Neural cell (in vitro differentiated cells): Measurements from ENCODE around the gene GPR173. TPM values are rescaled to one million over a fixed set of nuclear protein-coding genes. Genes with fewer than 3 reads are reported as not detected.

ENCODE experiments used
- H2AFZ ChIP-seq: fragments of 200-600, 300-800 bp; sonication (generic), shearing (Covaris generic); 2 replicates; pipeline ENCODE4 v1.6.0; 2014; ENCODE audit warnings: low read depth, mild to moderate bottlenecking, antibody characterized with exemption, low read length, moderate library complexity
- H3F3A ChIP-seq: fragments of 200-600 bp; shearing (Covaris generic); 2 replicates; pipeline ENCODE4 v1.6.1; 2016; ENCODE audit warnings: mild to moderate bottlenecking, moderate library complexity, mixed read lengths, antibody characterized with exemption, low read length; ENCODE audit not compliant: insufficient read depth, poor library complexity, severe bottlenecking
- H3K27ac ChIP-seq: fragments of 200-600, 300-800 bp; sonication (generic), shearing (Covaris generic); 2 replicates; pipeline ENCODE4 v1.5.1; 2014; ENCODE audit warnings: mild to moderate bottlenecking, low read length, moderate library complexity
- H3K27me3 ChIP-seq: fragments of 300-800, 200-600 bp; sonication (generic), shearing (Covaris generic); 2 replicates; pipeline ENCODE4 v1.6.0; 2014; ENCODE audit warnings: mild to moderate bottlenecking, low read depth, low read length, moderate library complexity; ENCODE audit not compliant: insufficient read depth
- H3K36me3 ChIP-seq: fragments of 300-800, 200-600 bp; sonication (generic), shearing (Covaris generic); 2 replicates; pipeline ENCODE4 v1.5.1; 2014; ENCODE audit warnings: mild to moderate bottlenecking, antibody characterized with exemption, low read length, moderate library complexity; ENCODE audit not compliant: insufficient read depth
- H3K4me2 ChIP-seq: fragments of 300-800, 200-600 bp; sonication (generic), shearing (Covaris generic); 2 replicates; pipeline ENCODE4 v1.6.0; 2014; ENCODE audit warnings: mild to moderate bottlenecking, low read length
- H3K4me3 ChIP-seq: fragments of 300-800, 200-600 bp; sonication (generic), shearing (Covaris generic); 2 replicates; pipeline ENCODE4 v1.5.1; 2014; ENCODE audit warnings: mild to moderate bottlenecking, low read length, moderate library complexity
- H3K79me2 ChIP-seq: fragments of 200-600 bp; shearing (Covaris generic); replicated peaks from 2 replicates; pipeline ENCODE4 v1.6.0; 2014; ENCODE audit warnings: mild to moderate bottlenecking, low read length, moderate library complexity; ENCODE audit not compliant: insufficient read depth
- H3K9ac ChIP-seq: fragments of 300-800, 200-600 bp; sonication (generic), shearing (Covaris generic); 2 replicates; pipeline ENCODE4 v1.6.1; 2016; ENCODE audit warnings: mild to moderate bottlenecking, low read length, mixed read lengths
- H3K9me2 ChIP-seq: fragments of 200-600 bp; shearing (Covaris generic); 2 replicates; pipeline ENCODE4 v1.6.1; 2016; ENCODE audit warnings: mild to moderate bottlenecking, low read length, mixed read lengths; ENCODE audit not compliant: insufficient read depth
- H3K9me3 ChIP-seq: fragments of 200-600, 300-800 bp; sonication (generic), shearing (Covaris generic); 2 replicates; pipeline ENCODE4 v1.6.1; 2016; ENCODE audit warnings: mild to moderate bottlenecking, mixed run types, low read length, moderate library complexity, mixed read lengths
- H4K20me1 ChIP-seq: fragments of 200-600 bp; shearing (Covaris generic); 2 replicates; pipeline ENCODE4 v1.6.1; 2016; ENCODE audit warnings: mild to moderate bottlenecking, mixed run types; ENCODE audit not compliant: insufficient read depth
- EP300 ChIP-seq: fragments of 450-650 bp; conservative IDR thresholded peaks from 2 replicates; pipeline ENCODE4 v1.6.1; 2014; ENCODE audit warnings: antibody characterized with exemption, mild to moderate bottlenecking, moderate library complexity; ENCODE audit not compliant: poor library complexity, severe bottlenecking
- POLR2AphosphoS5 ChIP-seq: IDR thresholded peaks from 2 replicates; pipeline ENCODE4 v1.6.1; 2012
- RAD21 ChIP-seq: fragments of 450-650 bp; conservative IDR thresholded peaks from 2 replicates; pipeline ENCODE4 v1.6.1; 2014; ENCODE audit warnings: antibody characterized with exemption, mild to moderate bottlenecking, moderate library complexity
- SMC3 ChIP-seq: fragments of 450-650 bp; conservative IDR thresholded peaks from 2 replicates; pipeline ENCODE4 v1.6.1; 2014; ENCODE audit warnings: antibody characterized with exemption, mild to moderate bottlenecking, moderate library complexity; ENCODE audit not compliant: poor library complexity
- TAF1 ChIP-seq: IDR thresholded peaks from 2 replicates; pipeline ENCODE4 v1.6.1; 2012; ENCODE audit warnings: low read depth
- polyA plus RNA-seq: library from polyadenylated mRNA; depleted of rRNA; stranded (reverse); fragments of >200 nt; gene quantifications from 2 replicates; pipeline ENCODE4 v1.2.3, GENCODE V29; 2014
- TF ChIP-seq, protein P1 (sequence below): IDR thresholded peaks from 2 replicates; pipeline ENCODE4 v1.6.1; 2012; ENCODE audit warnings: borderline replicate concordance
- TF ChIP-seq, protein P2 (sequence below): fragments of 450-650 bp; IDR thresholded peaks from 2 replicates; pipeline ENCODE4 v1.5.1; 2014; ENCODE audit warnings: antibody characterized with exemption, mild to moderate bottlenecking, moderate library complexity; ENCODE audit not compliant: poor library complexity, severe bottlenecking

GPR173 gene
- polyA plus RNA-seq, 1 donor from 2014 or later: 26.9 TPM

GRCh38 chrX:53091354-53091753 is 42.8 kb downstream of the GPR173 start:
- no peak overlapping the region for H3K27ac ChIP-seq
- H3F3A ChIP-seq: no peaks in the 10 kb centered on the region
- no peak overlapping the region for H3K4me3 ChIP-seq
- no peak overlapping the region for H2AFZ ChIP-seq
- no peaks in the 10 kb centered on the region for H3K27me3 ChIP-seq
- H3K79me2 ChIP-seq: peaks cover 8% of the 10 kb centered on the region
- TF ChIP-seq, protein P1, sequence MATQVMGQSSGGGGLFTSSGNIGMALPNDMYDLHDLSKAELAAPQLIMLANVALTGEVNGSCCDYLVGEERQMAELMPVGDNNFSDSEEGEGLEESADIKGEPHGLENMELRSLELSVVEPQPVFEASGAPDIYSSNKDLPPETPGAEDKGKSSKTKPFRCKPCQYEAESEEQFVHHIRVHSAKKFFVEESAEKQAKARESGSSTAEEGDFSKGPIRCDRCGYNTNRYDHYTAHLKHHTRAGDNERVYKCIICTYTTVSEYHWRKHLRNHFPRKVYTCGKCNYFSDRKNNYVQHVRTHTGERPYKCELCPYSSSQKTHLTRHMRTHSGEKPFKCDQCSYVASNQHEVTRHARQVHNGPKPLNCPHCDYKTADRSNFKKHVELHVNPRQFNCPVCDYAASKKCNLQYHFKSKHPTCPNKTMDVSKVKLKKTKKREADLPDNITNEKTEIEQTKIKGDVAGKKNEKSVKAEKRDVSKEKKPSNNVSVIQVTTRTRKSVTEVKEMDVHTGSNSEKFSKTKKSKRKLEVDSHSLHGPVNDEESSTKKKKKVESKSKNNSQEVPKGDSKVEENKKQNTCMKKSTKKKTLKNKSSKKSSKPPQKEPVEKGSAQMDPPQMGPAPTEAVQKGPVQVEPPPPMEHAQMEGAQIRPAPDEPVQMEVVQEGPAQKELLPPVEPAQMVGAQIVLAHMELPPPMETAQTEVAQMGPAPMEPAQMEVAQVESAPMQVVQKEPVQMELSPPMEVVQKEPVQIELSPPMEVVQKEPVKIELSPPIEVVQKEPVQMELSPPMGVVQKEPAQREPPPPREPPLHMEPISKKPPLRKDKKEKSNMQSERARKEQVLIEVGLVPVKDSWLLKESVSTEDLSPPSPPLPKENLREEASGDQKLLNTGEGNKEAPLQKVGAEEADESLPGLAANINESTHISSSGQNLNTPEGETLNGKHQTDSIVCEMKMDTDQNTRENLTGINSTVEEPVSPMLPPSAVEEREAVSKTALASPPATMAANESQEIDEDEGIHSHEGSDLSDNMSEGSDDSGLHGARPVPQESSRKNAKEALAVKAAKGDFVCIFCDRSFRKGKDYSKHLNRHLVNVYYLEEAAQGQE: no peak
- TF ChIP-seq TAF1 (no peak), EP300 (no peak)
- TF ChIP-seq, protein P2, sequence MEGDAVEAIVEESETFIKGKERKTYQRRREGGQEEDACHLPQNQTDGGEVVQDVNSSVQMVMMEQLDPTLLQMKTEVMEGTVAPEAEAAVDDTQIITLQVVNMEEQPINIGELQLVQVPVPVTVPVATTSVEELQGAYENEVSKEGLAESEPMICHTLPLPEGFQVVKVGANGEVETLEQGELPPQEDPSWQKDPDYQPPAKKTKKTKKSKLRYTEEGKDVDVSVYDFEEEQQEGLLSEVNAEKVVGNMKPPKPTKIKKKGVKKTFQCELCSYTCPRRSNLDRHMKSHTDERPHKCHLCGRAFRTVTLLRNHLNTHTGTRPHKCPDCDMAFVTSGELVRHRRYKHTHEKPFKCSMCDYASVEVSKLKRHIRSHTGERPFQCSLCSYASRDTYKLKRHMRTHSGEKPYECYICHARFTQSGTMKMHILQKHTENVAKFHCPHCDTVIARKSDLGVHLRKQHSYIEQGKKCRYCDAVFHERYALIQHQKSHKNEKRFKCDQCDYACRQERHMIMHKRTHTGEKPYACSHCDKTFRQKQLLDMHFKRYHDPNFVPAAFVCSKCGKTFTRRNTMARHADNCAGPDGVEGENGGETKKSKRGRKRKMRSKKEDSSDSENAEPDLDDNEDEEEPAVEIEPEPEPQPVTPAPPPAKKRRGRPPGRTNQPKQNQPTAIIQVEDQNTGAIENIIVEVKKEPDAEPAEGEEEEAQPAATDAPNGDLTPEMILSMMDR: no peak
- no peak overlapping the region for H3K4me2 ChIP-seq
- H3K9me2 ChIP-seq: no peaks in the 10 kb centered on the region
- no peaks in the 10 kb centered on the region for H3K9me3 ChIP-seq
- H4K20me1 ChIP-seq: no peaks in the 10 kb centered on the region
- H3K9ac ChIP-seq: no peak overlapping the region
- H3K36me3 ChIP-seq: no peaks in the 10 kb centered on the region

- Histone ChIP-seq H4K20me1 (no peaks in the 10 kb centered on the region), H3F3A (no peaks in the 10 kb centered on the region), H3K9ac (peak overlapping the region; percentile 51), H3K4me3 (peak overlapping the region; percentile 80), H3K79me2 (peaks cover 8% of the 10 kb centered on the region), H3K4me2 (peak overlapping the region; percentile 66), H3K27me3 (no peaks in the 10 kb centered on the region), H3K36me3 (no peaks in the 10 kb centered on the region), H3K27ac (peak overlapping the region; percentile 80), H3K9me3 (no peaks in the 10 kb centered on the region), H2AFZ (no peak overlapping the region), H3K9me2 (no peaks in the 10 kb centered on the region)
- TF ChIP-seq RAD21 (peak; percentile 62), SMC3 (peak; percentile 57), POLR2AphosphoS5 (no peak)
- TF ChIP-seq, protein P2: peak; percentile 63
Measured at GRCh38 chrX:53093177-53093655, 44.6 kb downstream of the GPR173 start.
